Activated CD8-positive, alpha-beta memory T cell treated with anti-CD3 and anti-CD28 coated beads for 36 hours (primary cell): ENCODE data around the gene TBC1D20. TPM values are rescaled to one million over a fixed set of nuclear protein-coding genes. Genes with fewer than 3 reads are reported as not detected.
"Not testable (repeated sequence)": the region's sequence is repeated elsewhere in the genome, so short reads cannot be mapped to it uniquely, and the experiment has no call there.

Source experiments
- CTCF ChIA-PET: fragments of 350-600 bp; sonication (Branson Sonifier 250); formaldehyde crosslinking; loops from one replicate; lab custom pipeline; 2021; ENCODE audit warnings: antibody characterized with exemption; lab: Charles Lee
- POLR2A ChIA-PET: fragments of 350-600 bp; sonication (Branson Sonifier 250); formaldehyde crosslinking; loops from one replicate; lab custom pipeline; 2021; ENCODE audit warnings: antibody characterized with exemption; lab: Charles Lee
- total RNA-seq, 2 experiments: library from RNA; stranded (reverse); gene quantifications; one replicate each; pipeline ENCODE4 v1.2.3, GENCODE V29; 2021

Gene TBC1D20
- total RNA-seq, 2 experiments from 2014 or later, result 25.0 to 25.1 TPM

DNA sequence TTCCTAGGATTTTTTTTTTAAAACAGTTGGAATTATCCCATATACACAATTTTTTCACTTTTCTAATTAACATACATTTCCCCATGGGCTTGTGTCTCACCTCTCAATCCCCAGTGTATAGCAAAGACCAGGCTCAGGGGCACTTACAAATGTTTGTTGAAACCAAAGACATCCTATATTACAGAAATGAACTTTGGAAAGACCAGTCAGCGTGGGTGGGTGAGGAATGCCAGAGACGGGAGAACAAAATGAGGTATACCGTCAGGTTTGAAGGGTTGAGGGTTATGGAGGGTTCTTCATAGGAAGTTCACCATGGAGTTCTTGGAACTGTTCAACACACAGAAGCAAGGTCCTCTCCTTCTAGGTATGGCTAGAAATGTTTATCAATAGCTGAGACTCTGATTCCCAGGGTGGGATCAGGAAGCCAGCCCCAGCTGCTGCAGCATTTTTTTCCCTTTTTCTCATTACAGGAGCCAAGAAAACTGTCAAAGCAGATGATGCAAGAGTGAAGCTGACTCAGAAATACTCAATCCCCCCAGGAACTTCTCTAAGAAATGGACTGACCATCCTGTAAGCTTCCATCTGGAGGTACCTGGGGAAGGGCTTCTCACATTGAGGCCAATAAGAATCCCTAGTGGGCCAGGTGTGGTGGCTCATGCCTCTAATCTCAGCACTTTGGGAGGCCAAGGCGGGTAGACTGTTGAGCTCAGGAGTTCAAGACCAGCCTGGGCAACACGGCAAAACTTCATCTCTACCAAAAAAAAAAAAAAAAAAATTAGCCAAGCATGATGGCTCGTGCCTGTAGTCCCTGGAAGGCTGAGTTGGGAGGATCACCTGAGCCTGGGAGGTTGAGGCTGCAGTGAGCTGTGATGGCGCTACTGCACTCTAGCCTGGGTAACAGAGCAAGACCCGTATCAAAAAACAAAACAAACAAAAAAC, 15.9 kb upstream of the TBC1D20 start:
- CTCF ChIA-PET, result interaction anchor here (0.6 to 3.6 kb wide), 7 partner anchors 9 to 638 kb away, joined by 3 to 20 read pairs (median 4); no protein-coding TSS in a partner anchor
- POLR2A ChIA-PET, result interaction anchor here (0.6 kb wide), 1 partner anchor 101 kb away, joined by 3 read pairs; no protein-coding TSS in a partner anchor

DNA sequence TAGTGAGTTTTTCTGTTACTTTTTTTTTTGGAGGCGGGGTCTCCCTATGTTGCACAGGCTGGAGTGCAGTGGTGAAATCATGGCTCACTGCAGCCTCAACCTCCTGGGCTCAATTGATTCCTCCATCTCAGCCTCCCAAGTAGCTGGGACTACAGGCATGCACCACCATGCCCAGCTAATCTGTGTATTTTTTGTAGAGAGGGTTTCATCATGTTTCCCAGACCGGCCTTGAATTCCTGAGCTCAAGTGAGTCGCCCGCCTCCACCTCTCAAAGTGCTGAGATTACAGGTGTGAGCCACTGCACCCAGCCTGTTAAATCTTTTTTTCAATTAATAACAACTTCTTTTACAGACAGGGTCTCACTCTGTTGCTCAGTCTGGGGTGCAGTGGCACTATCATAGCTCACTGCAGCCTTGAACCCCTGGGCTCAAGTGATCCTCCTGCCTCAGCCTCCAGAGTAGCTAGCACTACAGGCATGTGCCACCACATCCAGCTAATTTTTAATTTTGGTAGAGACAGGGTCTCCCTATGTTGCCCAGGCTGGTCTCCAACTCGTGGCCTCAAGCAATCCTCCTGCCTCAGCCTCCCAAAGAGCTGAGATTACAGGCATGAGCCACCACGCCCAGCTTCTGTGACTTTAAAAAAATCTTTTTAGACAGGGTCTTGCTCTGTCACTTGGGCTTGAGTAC, 14.4 kb upstream of the TBC1D20 start:
- POLR2A ChIA-PET, result not testable (repeated sequence)
- CTCF ChIA-PET, result interaction anchor here (1.2 to 3.6 kb wide), 3 partner anchors 122 to 145 kb away, joined by 3 to 20 read pairs (median 3); no protein-coding TSS in a partner anchor

DNA sequence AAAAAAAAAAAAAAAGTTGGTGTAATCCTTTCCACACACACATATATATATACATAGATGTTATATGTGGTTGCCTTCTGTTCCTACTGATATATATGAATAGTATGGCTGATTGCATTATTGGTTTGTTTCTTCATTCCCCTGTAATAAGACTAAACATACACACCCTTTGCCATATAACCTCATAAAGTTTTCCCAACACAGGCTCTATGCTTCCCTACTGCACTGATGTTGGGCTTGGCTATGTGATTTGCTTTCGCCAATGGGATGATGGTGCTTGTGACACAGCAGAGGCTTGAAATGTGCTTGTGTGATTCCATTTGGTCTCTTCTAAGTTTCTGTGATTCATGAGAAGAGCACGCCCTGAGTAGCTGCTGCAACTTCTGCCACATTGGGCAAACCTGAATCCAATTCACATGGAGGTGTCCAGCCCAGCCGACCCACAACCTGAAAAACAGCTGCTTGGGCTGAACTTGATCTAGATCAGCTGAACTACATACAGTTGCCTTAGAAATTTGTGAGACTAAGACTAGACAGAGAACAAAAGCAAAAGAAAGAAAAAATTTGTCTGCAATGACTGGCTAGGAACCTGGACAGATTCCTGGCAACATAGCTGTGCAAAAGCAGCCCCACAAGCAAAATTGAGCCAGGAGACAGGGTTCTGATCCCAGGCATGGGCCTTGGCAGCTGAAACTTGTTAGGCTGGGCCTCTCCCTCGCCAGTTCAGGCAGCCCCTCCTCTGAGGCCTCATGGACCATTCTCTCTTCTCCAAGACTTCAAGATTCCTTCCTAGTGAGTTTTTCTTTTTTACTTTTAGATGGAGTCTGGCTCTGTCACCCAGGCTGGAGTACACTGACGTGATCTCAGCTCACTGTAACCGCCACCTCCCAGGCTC, 13.4 kb upstream of the TBC1D20 start:
- ChIA-PET CTCF (interaction anchor here (1.2 kb wide), 1 partner anchor 144 kb away, joined by 3 read pairs; no protein-coding TSS in a partner anchor), POLR2A (no interaction called here)

DNA sequence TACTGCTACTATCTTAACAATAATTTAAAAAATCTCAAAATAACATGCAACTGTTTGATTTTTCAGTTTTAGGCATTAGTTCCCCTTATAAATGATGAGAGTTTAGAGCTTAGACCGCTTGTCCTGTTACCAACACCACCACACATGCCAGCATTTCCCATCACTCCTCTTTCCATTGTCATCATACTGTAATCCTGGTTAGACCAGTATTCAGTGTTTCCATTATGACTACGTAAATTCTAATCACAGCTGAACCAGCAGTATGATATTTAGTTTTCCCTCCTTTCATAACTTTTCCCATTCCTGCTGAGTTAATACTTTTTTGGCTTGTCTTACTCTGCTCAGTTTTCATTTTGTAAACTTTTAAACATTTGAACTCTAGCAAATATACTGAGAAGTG, 12.2 kb upstream of the TBC1D20 start:
- ChIA-PET CTCF (no interaction called here), POLR2A (no interaction called here)

DNA sequence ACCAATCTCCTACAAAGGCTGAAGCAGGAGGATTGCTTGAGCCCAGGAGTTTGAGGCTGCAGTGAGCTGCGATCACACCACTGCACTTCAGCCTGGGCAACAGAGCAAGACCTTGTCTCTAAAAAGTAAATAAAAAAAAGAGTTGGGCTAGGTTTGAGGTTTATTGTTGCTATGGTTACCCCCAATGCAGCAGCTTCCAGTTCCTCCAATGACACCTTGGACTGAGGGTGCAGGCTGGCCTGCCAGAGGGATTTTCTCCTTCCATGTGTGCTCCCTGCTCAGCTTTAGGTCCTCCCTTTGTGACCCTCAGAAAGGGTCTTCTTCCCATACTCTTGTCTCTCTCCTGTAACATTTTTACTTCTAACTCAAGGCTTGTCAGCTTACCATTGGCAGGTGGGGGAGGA, 10.6 kb upstream of the TBC1D20 start:
- CTCF ChIA-PET, result interaction anchor here (1.5 kb wide), 1 partner anchor 67 kb away, joined by 3 read pairs; no protein-coding TSS in a partner anchor

DNA sequence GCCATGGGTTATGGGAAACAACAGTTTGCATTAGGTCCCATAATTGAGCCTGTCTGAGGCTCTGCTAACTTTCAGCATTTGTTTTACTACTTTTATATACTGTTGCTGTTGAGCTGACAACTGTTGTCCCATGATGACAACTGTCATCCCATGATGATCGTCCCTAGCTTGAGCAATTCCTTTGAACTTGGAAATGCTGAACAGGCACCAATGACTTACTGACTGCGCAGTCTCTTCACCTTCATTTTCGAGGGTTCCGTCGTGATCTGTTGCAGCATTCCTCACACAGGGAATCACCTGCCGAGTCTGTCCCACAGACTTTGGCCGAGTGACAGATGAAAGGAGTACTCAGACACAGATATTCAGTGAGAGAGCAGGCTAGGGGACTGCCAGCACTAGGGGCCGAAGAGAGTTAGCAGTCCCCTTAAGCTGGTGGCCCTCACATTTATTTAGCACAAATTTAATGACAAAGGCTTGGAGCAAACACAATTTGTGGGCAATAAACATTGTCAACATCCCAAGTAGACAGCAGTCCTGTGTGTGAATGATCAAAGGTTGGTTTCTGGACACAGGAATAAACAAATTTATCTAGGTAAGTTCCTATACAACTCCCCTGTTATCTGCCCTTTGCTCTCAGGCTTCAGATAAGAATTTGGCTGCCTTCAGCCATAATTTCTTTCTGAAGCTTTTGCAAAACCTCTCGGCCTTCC, 10.0 kb upstream of the TBC1D20 start:
- ChIA-PET CTCF (interaction anchor here (1.3 to 1.5 kb wide), 2 partner anchors 9 to 66 kb away, joined by 3 to 5 read pairs; no protein-coding TSS in a partner anchor), POLR2A (no interaction called here)

More for the DNA sequence above, 10.6 kb upstream of the TBC1D20 start:
- POLR2A ChIA-PET, result no interaction called here

DNA sequence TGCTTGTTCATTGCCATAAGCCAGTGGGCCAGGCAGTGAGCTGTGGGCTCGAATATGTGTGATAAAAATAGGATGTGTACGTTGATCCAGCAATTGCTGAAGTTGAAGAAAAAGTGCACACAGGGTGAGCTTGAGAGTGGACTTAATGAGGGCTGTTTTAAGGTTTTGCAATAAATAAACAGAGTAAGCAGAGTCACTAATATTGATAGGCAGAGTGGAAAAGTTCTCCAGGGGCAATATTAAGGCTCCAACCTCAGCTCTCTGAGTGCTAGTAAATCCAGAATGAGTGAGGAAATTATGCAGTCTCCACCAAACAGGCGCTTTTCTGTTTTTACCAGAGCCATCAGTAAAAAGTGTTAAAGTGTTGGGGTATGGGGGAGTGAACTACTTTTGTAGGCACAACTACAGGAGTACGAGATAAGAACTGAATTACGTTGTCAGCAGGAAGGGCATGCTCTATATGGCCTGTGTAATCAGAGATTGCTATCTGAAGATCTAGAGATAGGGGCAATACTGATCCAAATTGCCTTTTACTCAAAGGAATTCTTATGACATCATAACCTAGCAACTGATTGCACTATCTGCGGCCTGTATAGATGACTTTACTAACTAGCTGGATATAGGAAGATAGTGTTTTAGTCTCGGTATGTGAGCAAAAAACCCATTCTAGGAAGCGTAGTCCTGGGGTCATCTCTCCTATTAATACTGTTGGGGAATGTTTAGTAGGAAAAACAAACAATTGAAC, 7.6 kb upstream of the TBC1D20 start:
- POLR2A ChIA-PET, result no interaction called here
- CTCF ChIA-PET, result interaction anchor here (0.6 to 1.1 kb wide), 2 partner anchors 8 to 54 kb away, joined by 4 to 5 read pairs; no protein-coding TSS in a partner anchor

DNA sequence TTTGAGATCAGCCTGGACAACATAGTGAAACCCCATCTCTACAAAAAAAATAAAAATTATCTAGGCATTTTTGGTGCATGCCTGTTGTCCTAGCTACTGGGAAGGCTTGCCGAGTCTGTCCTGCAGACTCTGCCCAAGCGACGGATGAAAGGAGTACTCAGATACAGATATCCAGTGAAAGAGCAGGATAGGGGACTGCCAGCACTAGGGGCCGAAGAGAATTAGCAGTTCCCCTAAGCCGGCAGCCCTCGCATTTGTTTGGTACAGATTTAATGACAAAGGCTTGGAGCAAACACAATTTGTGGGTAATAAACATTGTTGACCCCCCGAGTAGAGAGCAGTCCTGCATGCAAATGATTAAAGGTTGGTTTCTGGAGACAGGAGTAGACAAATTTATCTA, 5.4 kb upstream of the TBC1D20 start:
- CTCF ChIA-PET, result no interaction called here
- POLR2A ChIA-PET, result no interaction called here

DNA sequence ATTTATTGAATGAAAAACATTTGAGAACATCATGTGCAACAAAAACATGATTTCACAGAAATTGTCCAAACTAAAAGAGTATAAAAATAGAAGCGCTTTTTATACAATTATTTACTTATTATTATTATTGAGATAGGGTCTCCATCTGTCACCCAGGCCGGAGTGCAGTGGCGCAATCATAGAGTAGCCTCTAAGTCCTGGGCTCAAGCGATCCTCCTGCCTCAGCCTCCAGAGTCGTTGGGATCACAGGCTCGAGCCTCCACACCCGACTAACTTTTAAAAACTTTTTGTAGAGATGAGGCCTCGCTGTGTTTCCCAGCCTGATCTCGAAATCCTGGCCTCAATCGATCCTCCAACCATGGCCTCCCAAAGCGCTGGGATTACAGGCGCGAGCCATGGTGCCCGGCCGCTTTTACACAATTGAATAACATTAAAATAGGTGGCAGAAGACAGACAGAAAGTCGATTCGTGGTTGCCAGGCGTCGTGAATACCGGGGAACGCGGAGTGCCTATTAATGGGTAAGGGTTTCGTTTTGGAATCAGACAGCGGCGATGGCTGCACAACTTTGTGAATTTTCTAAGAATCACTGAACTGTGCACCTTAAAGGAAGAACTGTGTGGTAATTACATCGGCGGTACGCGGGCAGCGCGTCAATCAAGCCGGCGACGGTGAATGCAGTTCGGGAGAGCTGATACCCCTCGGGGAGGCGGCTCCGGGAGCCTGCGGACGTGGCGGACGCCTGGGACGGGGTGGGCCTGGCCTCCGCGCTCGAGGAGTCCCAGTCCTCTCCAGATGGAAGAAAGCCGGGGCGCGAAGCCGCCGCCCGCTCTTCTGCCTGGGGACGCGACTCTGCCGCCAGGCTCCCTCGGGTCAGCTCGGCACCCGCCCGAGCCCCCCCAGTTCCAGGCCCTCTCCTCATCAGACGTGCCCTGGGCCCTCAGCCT, 807 bp downstream of the TBC1D20 start:
- POLR2A ChIA-PET, result interaction anchor here (1.0 to 1.3 kb wide), 2 partner anchors 23 to 54 kb away, joined by 5 read pairs; no protein-coding TSS in a partner anchor
- CTCF ChIA-PET, result interaction anchor here (1.2 kb wide), 1 partner anchor 80 kb away, joined by 3 read pairs; no protein-coding TSS in a partner anchor

DNA sequence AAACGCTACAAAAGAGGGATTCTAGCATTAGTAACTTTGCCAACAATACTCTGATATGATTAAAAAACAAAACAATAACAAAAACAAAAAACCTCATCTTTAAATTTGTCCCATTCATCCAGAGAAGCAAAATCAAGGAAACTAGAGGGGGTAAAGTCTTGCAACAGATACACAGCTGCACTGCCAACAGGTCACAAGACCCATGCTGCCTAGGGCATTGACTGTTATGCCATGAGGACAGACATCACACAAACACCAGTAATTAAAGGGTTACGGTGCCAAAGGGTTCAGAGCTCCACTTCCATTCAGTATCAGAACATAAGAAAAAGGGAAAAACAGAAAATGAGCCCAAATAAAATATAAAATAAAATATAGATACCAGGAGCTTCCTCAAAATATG, 1.6 kb downstream of the TBC1D20 start:
- ChIA-PET POLR2A (no interaction called here), CTCF (no interaction called here)

DNA sequence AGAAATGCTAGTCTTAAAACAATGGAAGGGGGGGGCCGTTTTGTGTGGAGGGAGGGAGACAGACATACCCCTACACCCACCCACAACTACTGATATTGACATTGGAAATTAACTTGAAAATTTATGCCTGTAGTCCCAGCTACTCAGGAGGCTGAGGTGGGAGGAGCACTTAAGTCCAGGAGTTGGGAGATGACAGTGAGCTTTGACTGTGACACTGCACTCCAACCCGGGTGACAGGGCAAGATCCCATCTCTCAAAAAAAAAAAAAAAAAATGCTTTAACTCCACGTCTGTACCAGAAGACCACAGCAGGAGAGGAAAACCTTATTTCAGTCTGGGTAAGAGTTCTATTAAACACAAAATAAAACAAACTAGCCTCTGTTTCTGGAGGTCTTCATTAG, 2.2 kb downstream of the TBC1D20 start:
- CTCF ChIA-PET, result interaction anchor here (0.9 kb wide), 1 partner anchor 53 kb away, joined by 4 read pairs; no protein-coding TSS in a partner anchor

DNA sequence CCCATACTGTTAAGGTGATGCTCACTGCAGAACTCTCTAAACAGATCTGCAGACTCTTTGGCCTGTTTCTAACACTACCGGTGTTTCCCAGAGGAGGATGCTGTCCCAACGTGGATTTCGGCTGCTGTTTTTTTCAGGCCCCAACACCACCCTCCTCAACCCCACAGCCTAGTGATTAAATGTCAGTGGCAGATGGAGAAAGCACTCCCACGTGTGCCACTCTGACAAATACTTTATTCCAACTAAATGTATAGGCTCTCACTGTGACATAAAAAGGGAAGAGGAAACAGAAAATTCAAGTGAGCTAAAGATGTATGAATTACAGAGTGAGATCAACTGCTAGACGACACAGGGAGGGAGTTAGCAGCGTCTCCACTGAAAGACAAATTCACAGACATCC, 3.6 kb downstream of the TBC1D20 start:
- ChIA-PET CTCF (interaction anchor here (0.7 kb wide), 1 partner anchor 82 kb away, joined by 3 read pairs; no protein-coding TSS in a partner anchor), POLR2A (no interaction called here)

More for the DNA sequence above, 2.2 kb downstream of the TBC1D20 start:
- POLR2A ChIA-PET, result interaction anchor here (0.6 kb wide), 1 partner anchor 171 kb away, joined by 3 read pairs; no protein-coding TSS in a partner anchor

DNA sequence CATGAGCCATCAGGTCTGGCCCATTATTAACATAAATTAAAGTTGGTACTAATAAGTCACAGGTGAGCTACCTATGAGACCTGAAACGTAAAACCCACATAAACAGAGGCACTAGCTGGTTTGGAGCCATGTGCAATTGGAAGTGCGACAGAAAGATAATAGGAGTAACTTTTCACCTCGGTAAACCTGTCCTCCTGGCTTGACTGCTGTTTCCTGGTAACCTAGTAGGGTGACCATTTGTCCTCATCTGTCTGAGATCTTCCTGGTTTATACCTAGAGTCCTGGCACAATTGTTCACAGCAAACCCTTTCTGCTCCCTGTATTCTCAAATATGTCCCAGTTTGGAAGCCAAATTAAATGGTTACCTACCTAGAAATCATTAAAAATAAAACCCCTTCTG, 7.4 kb downstream of the TBC1D20 start:
- ChIA-PET CTCF (no interaction called here), POLR2A (no interaction called here)

DNA sequence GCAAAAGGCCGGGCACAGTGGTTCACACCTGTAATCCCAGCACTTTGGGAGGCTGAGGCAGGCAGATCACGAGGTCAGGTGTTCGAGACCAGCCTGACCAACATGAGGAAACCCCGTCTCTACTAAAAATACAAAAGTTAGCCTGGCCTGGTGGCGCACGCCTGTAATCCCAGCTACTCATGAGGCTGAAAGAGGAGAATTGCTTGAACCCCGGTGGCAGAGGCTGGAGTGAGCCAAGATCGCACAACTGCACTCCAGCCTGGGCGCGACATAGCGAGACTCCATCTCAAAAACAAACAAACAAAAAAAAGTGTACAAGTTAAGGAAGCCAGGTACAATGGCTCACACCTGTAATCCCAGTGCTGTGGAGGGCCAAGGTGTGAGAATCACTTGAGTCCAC, 10.3 kb downstream of the TBC1D20 start:
- CTCF ChIA-PET, POLR2A ChIA-PET: not testable (repeated sequence)

DNA sequence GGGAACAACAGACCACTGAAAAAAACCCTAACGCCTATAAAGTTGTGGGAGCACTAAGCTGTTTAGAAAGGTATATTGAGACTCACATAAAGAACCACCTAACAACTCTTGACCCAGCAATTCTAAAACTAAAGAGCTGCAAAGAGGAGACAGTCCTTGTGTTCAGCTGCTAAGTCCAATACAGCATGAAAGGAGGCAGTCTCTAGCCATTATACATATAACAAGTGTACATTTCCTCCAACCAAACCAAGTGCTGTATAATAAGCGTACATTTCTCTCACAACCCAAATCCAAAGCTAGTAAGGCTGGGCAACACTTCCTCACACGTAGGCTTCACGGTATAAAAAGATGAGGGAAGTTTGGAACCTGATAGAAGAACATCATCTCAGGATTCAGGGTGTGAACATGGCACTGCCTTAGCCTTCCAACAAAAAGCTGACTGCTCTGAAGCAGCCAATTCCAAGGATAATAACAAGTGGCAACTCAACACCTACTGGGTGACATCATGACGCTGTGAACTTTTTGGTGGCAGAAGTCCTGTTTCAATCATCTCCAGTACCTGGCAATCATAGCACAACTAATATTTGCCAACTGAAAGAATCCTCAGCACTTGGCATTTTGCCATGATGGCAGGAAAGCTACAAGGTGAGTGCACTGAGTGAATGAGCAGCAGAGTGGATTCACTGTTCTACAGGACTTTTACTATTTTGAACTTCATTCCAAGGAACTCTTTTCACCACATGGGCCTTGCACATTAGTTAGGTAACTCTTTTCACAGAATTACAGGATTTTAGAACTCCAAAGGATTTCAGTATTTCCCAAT, 16.6 kb downstream of the TBC1D20 start:
- POLR2A ChIA-PET, result interaction anchor here (1.0 kb wide), 1 partner anchor 55 kb away, joined by 6 read pairs; no protein-coding TSS in a partner anchor
- CTCF ChIA-PET, result no interaction called here
